Measurements from ENCODE around the gene CACNA2D3.
"Not testable (repeated sequence)": the region's sequence is repeated elsewhere in the genome, so short reads cannot be mapped to it uniquely, and the experiment has no call there.

CACNA2D3 gene

DNA sequence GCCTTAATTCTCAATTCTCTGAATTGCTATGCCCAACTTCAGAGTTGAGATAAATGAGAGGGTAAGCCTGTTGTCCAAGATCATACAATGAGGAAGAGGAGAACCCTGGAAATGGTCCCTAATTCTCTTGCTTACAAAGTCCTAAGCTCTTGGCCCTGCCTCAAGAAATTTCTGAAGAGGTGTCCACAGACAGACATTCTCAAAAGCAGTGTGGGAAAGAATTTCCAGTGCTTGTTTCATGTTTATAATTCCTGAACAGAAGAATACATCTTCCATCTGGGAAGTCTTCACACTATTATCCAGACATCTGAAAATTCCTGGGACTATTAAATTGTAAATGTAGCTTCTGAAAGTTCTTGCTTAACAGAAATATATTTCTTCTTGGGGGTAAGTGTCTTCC, 972.3 kb downstream of the CACNA2D3 start:
- Histone ChIP-seq H3K27ac (no peak overlapping the region), H3K9me3 (ENCODE audit: low read depth, low read length) (no peaks in the 10 kb centered on the region), H3K36me3 (ENCODE audit: insufficient read depth, low read length) (no peaks in the 10 kb centered on the region), H3K4me3 (no peak overlapping the region), H3K9ac (ENCODE audit: insufficient read length) (no peak overlapping the region)
- TF ChIP-seq POLR2AphosphoS5 (IDR thresholded peaks at IDR 0.05; ENCODE audit: borderline replicate concordance, low read depth, low read length): no peak
- TF ChIP-seq FOXP2 (optimal IDR thresholded peaks at IDR 0.05; ENCODE audit: control extremely low read depth, extremely low read length, insufficient read depth): no peak
- no peak for TF ChIP-seq EZH2 (IDR thresholded peaks at IDR 0.05)
- no peak for DNase-seq (ENCODE audit: low read depth, low spot score)

- TF ChIP-seq FOXP2 (optimal IDR thresholded peaks at IDR 0.05; ENCODE audit: control extremely low read depth, extremely low read length, insufficient read depth) (no peak), POLR2AphosphoS5 (IDR thresholded peaks at IDR 0.05; ENCODE audit: borderline replicate concordance, low read depth, low read length) (no peak), EZH2 (IDR thresholded peaks at IDR 0.05) (no peak)
- Histone ChIP-seq H3K36me3 (ENCODE audit: insufficient read depth, low read length) (no peaks in the 10 kb centered on the region), H3K9ac (ENCODE audit: insufficient read length) (no peak overlapping the region), H3K4me3 (no peak overlapping the region), H3K9me3 (ENCODE audit: low read depth, low read length) (no peaks in the 10 kb centered on the region), H3K27ac (no peak overlapping the region)
- no peak for DNase-seq (ENCODE audit: low read depth, low spot score)
These were observed 975.1 kb downstream of the CACNA2D3 start for GRCh38 chr3:55097441-55097840.

GRCh38 chr3:55105647-55106046, 983.3 kb downstream of the CACNA2D3 start:
- TF ChIP-seq POLR2AphosphoS5 (IDR thresholded peaks at IDR 0.05; ENCODE audit: borderline replicate concordance, low read depth, low read length): no peak
- TF ChIP-seq FOXP2 (optimal IDR thresholded peaks at IDR 0.05; ENCODE audit: control extremely low read depth, extremely low read length, insufficient read depth): no peak
- TF ChIP-seq EZH2 (IDR thresholded peaks at IDR 0.05): no peak
- H3K9ac ChIP-seq (ENCODE audit: insufficient read length): no peak overlapping the region
- no peak for DNase-seq (ENCODE audit: low read depth, low spot score)
- no peaks in the 10 kb centered on the region for H3K36me3 ChIP-seq (ENCODE audit: insufficient read depth, low read length)
- H3K9me3 ChIP-seq (ENCODE audit: low read depth, low read length): no peaks in the 10 kb centered on the region
- no peak overlapping the region for H3K27ac ChIP-seq
- no peak overlapping the region for H3K4me3 ChIP-seq

DNA sequence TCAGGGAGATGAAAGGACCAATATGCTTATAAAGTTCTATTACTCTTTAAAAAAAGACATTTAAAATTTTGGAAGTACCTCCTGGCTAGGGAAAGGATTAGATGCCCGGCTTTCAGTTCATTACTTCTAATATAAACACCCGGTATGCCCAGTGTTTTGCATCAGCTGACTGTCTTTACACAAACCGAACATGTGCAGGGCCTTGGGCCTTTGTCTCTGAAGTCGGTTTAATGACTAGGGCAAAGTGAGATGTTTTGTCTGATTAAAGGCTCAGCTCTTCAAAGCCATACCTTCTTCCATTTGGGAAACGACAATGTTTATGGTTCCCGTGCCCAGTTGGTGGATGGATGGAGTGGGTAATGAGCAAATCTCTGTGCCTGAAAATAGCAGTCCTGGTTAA, 984.8 kb downstream of the CACNA2D3 start:
- Histone ChIP-seq H3K27ac (no peak overlapping the region), H3K4me3 (no peak overlapping the region), H3K9ac (ENCODE audit: insufficient read length) (no peak overlapping the region), H3K36me3 (ENCODE audit: insufficient read depth, low read length) (no peaks in the 10 kb centered on the region), H3K9me3 (ENCODE audit: low read depth, low read length) (no peaks in the 10 kb centered on the region)
- TF ChIP-seq FOXP2 (optimal IDR thresholded peaks at IDR 0.05; ENCODE audit: control extremely low read depth, extremely low read length, insufficient read depth): no peak
- no peak for TF ChIP-seq EZH2 (IDR thresholded peaks at IDR 0.05)
- DNase-seq (ENCODE audit: low read depth, low spot score): no peak

DNA sequence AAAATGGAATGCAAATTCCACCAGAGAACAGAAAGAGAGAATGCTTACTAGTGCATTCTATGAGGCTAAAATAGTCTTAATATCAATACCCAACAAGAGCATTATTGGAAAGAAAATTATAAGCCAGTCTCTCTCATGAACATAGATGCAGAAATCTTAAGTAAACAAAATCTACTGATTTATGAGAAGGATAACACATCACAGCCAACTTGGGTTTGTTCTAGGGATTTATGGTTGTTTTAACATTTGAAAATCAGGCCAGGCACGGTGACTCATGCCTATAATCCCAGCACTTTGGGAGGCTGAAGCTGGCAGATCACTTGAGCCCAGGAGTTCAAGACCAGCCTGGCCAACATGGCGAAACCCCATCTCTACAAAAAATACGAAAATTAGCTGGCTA, 989.6 kb downstream of the CACNA2D3 start:
- H3K4me3 ChIP-seq; H3K9ac ChIP-seq (ENCODE audit: insufficient read length); DNase-seq (ENCODE audit: low read depth, low spot score); H3K9me3 ChIP-seq (ENCODE audit: low read depth, low read length); H3K27ac ChIP-seq; H3K36me3 ChIP-seq (ENCODE audit: insufficient read depth, low read length): not testable (repeated sequence)

DNA sequence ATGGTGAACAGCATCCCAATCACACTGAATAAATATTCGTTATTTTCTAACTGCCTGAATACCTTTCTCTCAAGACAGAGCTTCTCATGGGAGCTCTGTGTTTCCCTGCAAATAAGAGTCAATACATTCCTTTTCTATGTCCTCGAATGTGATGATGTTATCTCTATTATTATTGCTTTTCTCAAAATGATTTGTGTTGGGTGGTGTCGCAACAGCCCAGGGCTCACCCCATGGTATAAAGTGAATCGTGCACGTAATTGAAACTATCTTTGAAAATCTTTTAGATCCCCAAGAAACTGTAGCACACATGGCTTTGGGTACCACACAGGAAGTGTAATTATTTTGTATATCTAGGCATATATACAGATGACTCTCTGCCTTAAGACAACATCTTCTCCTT, 996.1 kb downstream of the CACNA2D3 start:
- no peaks in the 10 kb centered on the region for H3K9me3 ChIP-seq (ENCODE audit: low read depth, low read length)
- H3K4me3 ChIP-seq: no peak overlapping the region
- no peak overlapping the region for H3K9ac ChIP-seq (ENCODE audit: insufficient read length)
- no peaks in the 10 kb centered on the region for H3K36me3 ChIP-seq (ENCODE audit: insufficient read depth, low read length)
- H3K27ac ChIP-seq: no peak overlapping the region
- DNase-seq (ENCODE audit: low read depth, low spot score): no peak
- TF ChIP-seq POLR2AphosphoS5 (IDR thresholded peaks at IDR 0.05; ENCODE audit: borderline replicate concordance, low read depth, low read length): no peak
- TF ChIP-seq EZH2 (IDR thresholded peaks at IDR 0.05): no peak
- TF ChIP-seq FOXP2 (optimal IDR thresholded peaks at IDR 0.05; ENCODE audit: control extremely low read depth, extremely low read length, insufficient read depth): no peak

DNA sequence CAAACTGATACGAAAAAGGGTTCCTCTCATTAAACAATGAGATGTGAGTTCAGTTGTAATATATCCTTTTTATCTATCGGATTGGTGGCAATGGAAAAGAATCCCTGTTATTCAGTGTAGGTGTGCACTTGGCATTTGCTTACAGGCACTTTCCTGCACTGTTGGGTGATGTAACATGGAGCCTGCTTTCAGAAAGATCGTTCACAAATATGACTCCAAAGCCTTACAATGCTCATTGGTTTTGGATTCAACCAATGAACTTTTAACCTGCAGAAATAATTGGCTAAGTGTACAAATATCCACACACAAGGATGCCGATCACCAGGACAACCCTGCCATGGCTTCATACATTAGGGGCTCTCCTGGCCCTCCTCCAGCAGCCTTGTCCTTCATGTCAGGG, 996.9 kb downstream of the CACNA2D3 start:
- TF ChIP-seq FOXP2 (optimal IDR thresholded peaks at IDR 0.05; ENCODE audit: control extremely low read depth, extremely low read length, insufficient read depth) (no peak), POLR2AphosphoS5 (IDR thresholded peaks at IDR 0.05; ENCODE audit: borderline replicate concordance, low read depth, low read length) (no peak), EZH2 (IDR thresholded peaks at IDR 0.05) (no peak)
- no peak for DNase-seq (ENCODE audit: low read depth, low spot score)
- no peak overlapping the region for H3K27ac ChIP-seq
- no peak overlapping the region for H3K9ac ChIP-seq (ENCODE audit: insufficient read length)
- H3K4me3 ChIP-seq: no peak overlapping the region
- H3K36me3 ChIP-seq (ENCODE audit: insufficient read depth, low read length): no peaks in the 10 kb centered on the region
- H3K9me3 ChIP-seq (ENCODE audit: low read depth, low read length): no peaks in the 10 kb centered on the region

DNA sequence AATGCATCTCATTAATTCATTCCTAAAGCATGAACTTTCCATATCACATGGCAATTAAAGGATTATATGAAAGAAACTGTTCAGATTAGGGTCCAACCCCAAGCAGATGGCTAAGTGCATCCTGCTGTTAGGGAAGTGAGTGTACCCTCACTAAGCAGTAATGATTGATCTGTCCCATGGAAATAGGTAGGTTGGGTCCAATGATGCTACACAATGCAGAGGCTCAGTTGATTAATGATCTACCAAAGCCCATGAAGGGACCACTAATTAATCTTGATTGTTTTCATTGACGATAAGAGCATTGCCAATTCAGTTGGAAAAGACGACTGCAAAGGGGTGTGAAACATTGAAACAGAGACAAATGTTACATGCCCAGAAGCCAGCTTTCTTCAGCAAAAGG, 1000.0 kb downstream of the CACNA2D3 start:
- no peaks in the 10 kb centered on the region for H3K36me3 ChIP-seq (ENCODE audit: insufficient read depth, low read length)
- no peak overlapping the region for H3K27ac ChIP-seq
- TF ChIP-seq EZH2 (IDR thresholded peaks at IDR 0.05): no peak
- no peak for TF ChIP-seq FOXP2 (optimal IDR thresholded peaks at IDR 0.05; ENCODE audit: control extremely low read depth, extremely low read length, insufficient read depth)
- TF ChIP-seq POLR2AphosphoS5 (IDR thresholded peaks at IDR 0.05; ENCODE audit: borderline replicate concordance, low read depth, low read length): no peak
- H3K9ac ChIP-seq (ENCODE audit: insufficient read length): no peak overlapping the region
- no peak overlapping the region for H3K4me3 ChIP-seq
- H3K9me3 ChIP-seq (ENCODE audit: low read depth, low read length): no peaks in the 10 kb centered on the region
- no peak for DNase-seq (ENCODE audit: low read depth, low spot score)
